ENCODE measurements around the gene MYO15B.

DNA sequence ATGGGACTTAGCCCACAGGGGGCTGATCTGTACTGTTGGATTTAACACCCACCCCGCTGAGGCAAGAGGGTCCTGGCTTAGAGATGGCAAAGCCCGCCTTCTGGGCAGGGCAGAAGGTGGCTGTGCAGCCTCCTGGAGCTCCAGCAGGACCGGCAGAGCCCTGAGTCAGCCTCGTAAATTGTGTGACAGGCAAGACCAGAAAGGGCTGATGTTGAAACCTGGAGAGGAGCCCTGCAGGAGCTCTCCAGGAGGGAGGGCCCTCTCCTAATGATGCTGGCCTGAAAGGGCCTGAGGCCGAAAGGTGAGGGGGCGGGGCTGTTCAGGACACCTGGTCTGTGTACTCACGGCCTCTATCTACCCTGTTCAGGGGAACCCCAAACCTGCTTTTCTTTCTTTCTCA is 22.5 kb upstream of the MYO15B start:
- TF ChIP-seq, protein P1, sequence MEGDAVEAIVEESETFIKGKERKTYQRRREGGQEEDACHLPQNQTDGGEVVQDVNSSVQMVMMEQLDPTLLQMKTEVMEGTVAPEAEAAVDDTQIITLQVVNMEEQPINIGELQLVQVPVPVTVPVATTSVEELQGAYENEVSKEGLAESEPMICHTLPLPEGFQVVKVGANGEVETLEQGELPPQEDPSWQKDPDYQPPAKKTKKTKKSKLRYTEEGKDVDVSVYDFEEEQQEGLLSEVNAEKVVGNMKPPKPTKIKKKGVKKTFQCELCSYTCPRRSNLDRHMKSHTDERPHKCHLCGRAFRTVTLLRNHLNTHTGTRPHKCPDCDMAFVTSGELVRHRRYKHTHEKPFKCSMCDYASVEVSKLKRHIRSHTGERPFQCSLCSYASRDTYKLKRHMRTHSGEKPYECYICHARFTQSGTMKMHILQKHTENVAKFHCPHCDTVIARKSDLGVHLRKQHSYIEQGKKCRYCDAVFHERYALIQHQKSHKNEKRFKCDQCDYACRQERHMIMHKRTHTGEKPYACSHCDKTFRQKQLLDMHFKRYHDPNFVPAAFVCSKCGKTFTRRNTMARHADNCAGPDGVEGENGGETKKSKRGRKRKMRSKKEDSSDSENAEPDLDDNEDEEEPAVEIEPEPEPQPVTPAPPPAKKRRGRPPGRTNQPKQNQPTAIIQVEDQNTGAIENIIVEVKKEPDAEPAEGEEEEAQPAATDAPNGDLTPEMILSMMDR (IDR thresholded peaks at IDR 0.05; ENCODE audit: low read length), result no peak
- TF ChIP-seq EZH2 (IDR thresholded peaks at IDR 0.05; ENCODE audit: borderline replicate concordance, low read length), result no peak
